ENCODE data around the gene MAD1L1. TPM values are rescaled to one million over a fixed set of nuclear protein-coding genes. Genes with fewer than 3 reads are reported as not detected.

The MAD1L1 gene
- total and polyA plus RNA-seq, 2 of the 13 experiments (the other 11 are each of a cell fraction or from before 2014, with no cell fraction given) = 17.4 to 64.7 TPM

DNA sequence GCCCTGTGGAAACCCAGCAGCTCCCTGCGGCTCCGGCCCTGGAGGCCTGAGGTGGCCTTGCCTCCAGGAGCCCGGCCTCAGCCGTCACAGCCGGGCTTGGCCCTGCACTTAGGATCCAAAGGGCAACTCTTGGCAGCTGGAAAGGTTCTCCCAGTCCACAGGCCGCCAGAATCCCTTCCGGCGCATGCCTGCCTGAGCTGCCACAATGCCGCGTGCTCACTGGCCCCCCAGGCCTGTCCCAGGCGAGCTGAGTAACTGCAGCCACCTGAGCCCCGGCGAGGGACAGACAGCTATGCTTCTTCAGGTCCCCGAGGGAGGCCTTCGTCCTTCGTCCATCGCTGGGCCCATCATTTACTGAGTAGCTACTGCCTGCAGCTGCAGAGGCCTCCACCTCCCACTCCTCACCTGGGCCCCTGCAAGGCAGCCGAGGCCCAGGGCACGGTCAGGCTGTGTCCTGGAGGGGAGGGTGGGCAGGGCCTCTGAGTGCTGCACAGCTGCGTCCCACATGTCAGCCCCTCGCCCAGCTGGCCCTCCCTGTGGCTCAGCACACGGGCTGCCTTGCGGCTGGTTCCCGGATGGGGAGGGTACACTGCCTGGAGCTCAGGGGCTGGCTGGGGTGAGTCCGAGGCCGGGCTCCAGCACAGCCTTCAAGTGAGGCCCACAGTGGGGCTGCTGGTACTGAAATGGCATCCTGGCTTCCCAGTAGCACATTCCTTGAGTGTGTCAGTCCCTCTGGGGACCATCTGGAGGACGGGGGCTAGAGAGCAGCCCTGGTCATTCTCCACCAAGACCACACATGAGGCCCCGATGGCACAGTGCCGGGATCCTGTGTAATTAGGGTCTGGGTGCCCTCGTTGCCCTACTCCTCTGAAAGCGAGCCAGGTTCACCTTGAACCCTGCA lies 390.2 kb downstream of the MAD1L1 start (continued):
- TF ChIP-seq ARID5B (CRISPR knock-in tag; IDR thresholded peaks at IDR 0.05) = peak; percentile 53; the same call in 1 of the 2 replicates
- no peak; the same call in 1 of the 2 replicates for TF ChIP-seq ZHX1 (CRISPR knock-in tag; IDR thresholded peaks at IDR 0.05; ENCODE audit: low read depth)
- TF ChIP-seq GATAD1 (CRISPR knock-in tag; IDR thresholded peaks at IDR 0.05) = peak; percentile 40; the same call in 1 of the 2 replicates
- no peak for TF ChIP-seq PBX2 (CRISPR knock-in tag; IDR thresholded peaks at IDR 0.05)
- no peak for TF ChIP-seq ZNF44 (CRISPR knock-in tag; IDR thresholded peaks at IDR 0.05)
- no peak for TF ChIP-seq SRSF9 (IDR thresholded peaks at IDR 0.05; ENCODE audit: borderline replicate concordance, insufficient read depth, low read depth, low read length, poor library complexity, severe bottlenecking)
- no peak for TF ChIP-seq MLXIP (CRISPR knock-in tag; IDR thresholded peaks at IDR 0.05; ENCODE audit: borderline replicate concordance)
- no peak for TF ChIP-seq TAF1 (CRISPR knock-in tag; IDR thresholded peaks at IDR 0.05)
- no peak for TF ChIP-seq JARID2 (CRISPR knock-in tag; IDR thresholded peaks at IDR 0.05; ENCODE audit: insufficient replicate concordance)
- TF ChIP-seq ZEB1 (IDR thresholded peaks at IDR 0.05; ENCODE audit: insufficient replicate concordance, low read depth) = no peak
- no peak for TF ChIP-seq ZNF225 (CRISPR knock-in tag; IDR thresholded peaks at IDR 0.05)
- TF ChIP-seq JUN (CRISPR knock-in tag; IDR thresholded peaks at IDR 0.05) = no peak
- no peak for TF ChIP-seq CCAR2 (optimal IDR thresholded peaks at IDR 0.05; ENCODE audit: low read depth, low read length)
- peak; percentile 94 for TF ChIP-seq MAX (IDR thresholded peaks at IDR 0.05)
- no peak for TF ChIP-seq MLLT10 (CRISPR knock-in tag; IDR thresholded peaks at IDR 0.05)
- TF ChIP-seq PHF21A (CRISPR knock-in tag; IDR thresholded peaks at IDR 0.05) = no peak
- no peak for TF ChIP-seq ZFAT (CRISPR knock-in tag; conservative IDR thresholded peaks at IDR 0.05)
- no peak for TF ChIP-seq SSRP1 (CRISPR knock-in tag; IDR thresholded peaks at IDR 0.05)

Data from HepG2 (cell line).